Heart right ventricle (tissue), 16 donors: ENCODE measurements around the gene ACSS3. TPM values are rescaled to one million over a fixed set of nuclear protein-coding genes. Genes with fewer than 3 reads are reported as not detected.

Experiments
- ATAC-seq, 8 donors: fragments of 200-7000 bp; cut with Tn5 transposase; one replicate each; pipeline ENCODE4 v1.9.1; 2020; ENCODE audit warnings: mild to moderate bottlenecking in 8 of 8, moderate library complexity in 8 of 8, moderate number of reproducible peaks in 1 of 8
- DNase-seq, 2 donors: peaks; one replicate each; pipeline ENCODE4 v3.0.0-alpha.2; 2020
- H3K27ac ChIP-seq, 10 donors: fragments of 200-600 bp; sonication (generic) in 2 of 10; one replicate each; pipeline versions ENCODE4 v1.5.0 to v1.8.0; 2020 to 2022; ENCODE audit warnings: mild to moderate bottlenecking in 3 of 10
- H3K27me3 ChIP-seq, 7 donors: fragments of 200-600 bp; one replicate each; pipeline ENCODE4 v1.8.0; 2021 to 2022; ENCODE audit warnings: mild to moderate bottlenecking in 2 of 7
- H3K36me3 ChIP-seq, 9 donors: fragments of 200-600 bp; sonication (generic) in 1 of 9; one replicate each; pipeline versions ENCODE4 v1.5.0 to v1.8.0; 2020 to 2022; ENCODE audit warnings: mild to moderate bottlenecking in 2 of 9
- H3K4me1 ChIP-seq, 9 donors: fragments of 200-600 bp; sonication (generic) in 1 of 9; one replicate each; pipeline versions ENCODE4 v1.5.0 to v1.8.0; 2020 to 2022; ENCODE audit warnings: mild to moderate bottlenecking in 4 of 9
- H3K4me3 ChIP-seq, 10 donors: fragments of 200-600 bp; sonication (generic) in 2 of 10; one replicate each; pipeline versions ENCODE4 v1.5.0 to v1.8.0; 2020 to 2022; ENCODE audit warnings: mild to moderate bottlenecking in 7 of 10, moderate library complexity in 2 of 10
- H3K9me3 ChIP-seq, 11 donors: fragments of 200-600 bp in 10 of 11; sonication (generic) in 2 of 11; one replicate each; pipeline versions ENCODE4 v1.5.0 to v1.8.0; 2013 to 2022; ENCODE audit warnings: mild to moderate bottlenecking in 2 of 11, control low read depth in 1 of 11, moderate library complexity in 1 of 11
- CTCF ChIP-seq, 9 donors: fragments of 200-600 bp; sonication (generic) in 2 of 9; IDR thresholded peaks; one replicate each; pipeline versions ENCODE4 v1.5.0 to v1.8.0; 2021 to 2022; ENCODE audit warnings: antibody characterized with exemption in 9 of 9, mild to moderate bottlenecking in 5 of 9, moderate library complexity in 1 of 9
- WGBS, 2 donors: extraction: QIAGEN DNeasy Blood & Tissue Kit; methylation state at CpG; one replicate each; pipeline ENCODE4 v1.1.7; 2013; ENCODE audit warnings: inconsistent platforms in 1 of 2; 5-methylcytosine and 5-hydroxymethylcytosine counted together
- intact Hi-C, 10 donors: fragments of 100-400 bp; cut with DNase I; formaldehyde crosslinking; loops; one replicate each; pipeline versions ENCODE4 v1.11.1 to v1.14.2; 2022
- polyA plus RNA-seq, 2 donors: library from polyadenylated mRNA; stranded (reverse); fragments of 200-250 nt; gene quantifications; one replicate each; pipeline ENCODE4 v1.2.3, GENCODE V29; 2013
- total RNA-seq, 10 donors: library from RNA; stranded (reverse); fragmentation: NEBNext Ultra II Directional in 3 of 10; extraction: Animal tissue kit (Norgen Biotek cat#: 25700) in 3 of 10; gene quantifications; one replicate each; pipeline versions ENCODE4 v1.2.1 to v1.2.4, GENCODE V29; 2021 to 2023
- donor health status: Arrhythmogenic right ventricular cardiomyopathy.
- donor health status: ischemic (EF 13 %, LVEDD 7.1; RV severe dilation, severe dysfunction).
- donor health status: healthy with polysubstance abuse.
- donor health status: DM: no; HTN: yes; CAD: no.
- donor health status: DM: no; HTN: no; CAD: no.
- donor health status: ischemic (EF 25% LVEDD 6.9; RV normal size, moderate dysfunction).
- donor health status: ischemic (EF 25% LVEDD 5.7; RV mildly dilated, moderate dysfunction).
- donor health status: healthy.
- donor health status: DM: yes; HTN: yes; CAD: no.
- donor health status: Ischemic cardiomyopathy.
- donor health status: ischemic (EF 35%, LVEDD 5.7; RV mildly dilated, moderate dysfunction).
- donor health status: nonischemic (EF 11% LVEDD 7.7; RV severe dilation, severe dysfunction).
- donor health status: DM: yes; HTN: yes; CAD: no.
- donor health status: PGD.
- donor health status: ischemic (EF 29% LVEDD 5.4; RV normal size, mild dysfunction).
- donor health status: nonischemic (EF 23%, LVEDD 6.1; RV moderate dilation, normal function).

The ACSS3 gene
- total and polyA plus RNA-seq, 12 donors: 11.3 to 30.3 (median 25.0) TPM

DNA sequence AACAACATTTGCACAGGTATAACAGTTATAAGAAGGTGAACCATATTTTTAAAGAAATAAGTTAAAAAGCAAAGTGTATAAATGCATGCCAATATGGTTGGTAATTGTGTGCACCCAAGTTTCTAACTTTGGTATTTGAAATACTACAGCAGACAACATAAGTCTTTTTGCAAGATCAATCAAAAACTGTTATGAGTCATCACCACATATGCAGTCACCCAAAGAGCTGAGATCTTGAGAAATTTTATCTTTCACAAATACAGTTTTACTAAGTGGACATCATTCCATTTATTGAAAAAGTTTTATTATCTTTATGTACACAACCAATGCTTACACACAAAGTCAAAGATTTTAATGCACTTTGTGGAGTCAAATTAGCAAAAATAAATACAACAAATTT, 7.0 kb upstream of the ACSS3 start:
- no peak for DNase-seq
- no peaks in the 10 kb centered on the region for H3K36me3 ChIP-seq
- intact Hi-C loops: no loop called here

DNA sequence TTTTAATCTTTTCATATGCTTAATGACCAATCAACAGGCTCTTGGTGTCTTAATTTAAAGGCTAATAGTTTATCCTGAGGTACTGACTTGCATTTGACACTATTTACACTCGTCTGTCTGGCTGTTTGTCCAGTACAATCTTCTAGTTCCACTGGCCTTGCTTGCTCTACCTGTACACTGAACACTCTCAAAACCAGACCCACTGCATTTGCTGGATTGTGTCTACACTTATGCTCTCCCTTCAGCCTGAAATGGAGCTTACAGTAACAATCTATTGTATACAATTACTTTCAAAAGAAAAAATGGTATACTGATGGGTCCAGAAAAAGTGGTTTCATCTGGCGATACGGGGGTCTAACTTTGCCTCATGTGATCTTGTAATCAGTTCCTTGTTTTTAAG, 2.3 kb upstream of the ACSS3 start:
- Histone ChIP-seq H3K27me3 (peaks cover 0 to 17% (median 0%) of the 10 kb centered on the region in 7 donors), H3K27ac (no peak overlapping the region), H3K4me1 (peaks cover 0 to 28% (median 8%) of the 10 kb centered on the region in 9 donors), H3K4me3 (no peak overlapping the region), H3K36me3 (no peaks in the 10 kb centered on the region), H3K9me3 (no peaks in the 10 kb centered on the region)
- ATAC-seq (no peak), DNase-seq (no peak)
- intact Hi-C loops: loop anchor here in 2 of 10 donors (5.0 kb wide), 2 partner anchors 138 to 238 kb away; partner anchors contain the start of gene LIN7A (in 1 of the 2)
- TF ChIP-seq CTCF (IDR thresholded peaks at IDR 0.05): no peak
- WGBS, 2 donors: 71 to 87% methylated on average over 3 of the region's 3 CpGs

More for the DNA sequence above, 7.0 kb upstream of the ACSS3 start:
- no peak for TF ChIP-seq CTCF (IDR thresholded peaks at IDR 0.05)
- no peaks in the 10 kb centered on the region for H3K27me3 ChIP-seq
- no peaks in the 10 kb centered on the region for H3K4me1 ChIP-seq
- no peak for ATAC-seq
- no peak overlapping the region for H3K4me3 ChIP-seq
- no peak overlapping the region for H3K27ac ChIP-seq
- peaks cover 0 to 3% (median 0%) of the 10 kb centered on the region in 11 donors for H3K9me3 ChIP-seq

- intact Hi-C loops: loop anchor here in 2 of 10 donors (5.0 kb wide), 2 partner anchors 140 to 240 kb away; partner anchors contain the start of gene LIN7A (in 1 of the 2)
- H3K36me3 ChIP-seq: no peaks in the 10 kb centered on the region
- no peaks in the 10 kb centered on the region for H3K9me3 ChIP-seq
- H3K4me3 ChIP-seq: peak overlapping the region; percentile 29 to 85 (median 78)
- DNase-seq (peak; percentile 30 to 71), ATAC-seq (peak; percentile 79 to 94 (median 90))
- H3K27ac ChIP-seq: peak overlapping the region; percentile 72 to 94 (median 92)
- 5 to 8% methylated on average over 6 of the region's 6 CpGs for WGBS, 2 donors
- peaks cover 0 to 43% (median 15%) of the 10 kb centered on the region in 9 donors for H3K4me1 ChIP-seq
- no peak for TF ChIP-seq CTCF (IDR thresholded peaks at IDR 0.05)
- H3K27me3 ChIP-seq: peaks cover 0 to 17% (median 0%) of the 10 kb centered on the region in 7 donors
These were observed 572 bp upstream of the ACSS3 start for GRCh38 chr12:81077329-81077685.

DNA sequence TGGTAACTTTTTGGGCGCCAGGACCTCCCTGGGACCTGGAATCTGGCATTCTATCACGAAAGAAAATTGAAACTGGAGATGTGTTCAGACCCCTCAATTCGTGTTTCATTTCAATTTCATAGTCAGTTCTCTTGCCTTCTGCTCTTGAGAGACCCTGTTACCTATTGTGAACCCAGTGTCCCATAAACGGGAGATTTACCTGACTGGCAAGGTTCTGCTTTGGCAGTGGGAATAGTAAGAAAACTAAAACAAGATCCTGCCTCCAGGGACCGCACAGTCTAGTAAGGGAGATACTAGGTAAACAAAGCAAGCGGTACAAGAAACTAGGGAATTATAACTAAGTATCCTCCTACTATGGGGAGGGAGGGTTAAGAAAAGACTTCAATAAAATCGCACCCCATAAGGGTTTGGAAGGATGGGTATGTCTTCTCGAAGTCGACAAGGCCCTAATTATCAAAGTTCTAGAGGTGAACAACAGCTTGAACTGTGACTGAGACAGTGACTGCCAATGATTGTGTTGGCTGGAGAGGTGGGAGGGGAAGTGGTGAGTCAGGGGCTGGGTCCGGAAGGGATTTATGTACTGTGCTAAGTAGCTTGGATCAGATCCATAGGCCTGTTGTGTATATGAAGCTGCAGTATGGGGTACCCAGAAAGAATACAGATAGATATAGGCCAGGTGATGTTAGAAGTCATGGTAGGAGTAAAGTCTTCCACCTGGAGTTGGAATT, 754 bp downstream of the ACSS3 start:
- H3K4me3 ChIP-seq: peak overlapping the region; percentile 29 to 85 (median 78)
- H3K4me1 ChIP-seq: peaks cover 0 to 52% (median 15%) of the 10 kb centered on the region in 9 donors
- intact Hi-C loops: loop anchor here in 2 of 10 donors (5.0 kb wide), 2 partner anchors 141 to 241 kb away; partner anchors contain the start of gene LIN7A (in 1 of the 2)
- WGBS, 2 donors: 7 to 9% methylated on average over 10 of the region's 10 CpGs
- TF ChIP-seq CTCF (IDR thresholded peaks at IDR 0.05): no peak
- DNase-seq (peak in 1 of 2 donors; percentile 45), ATAC-seq (peak in 7 of 8 donors; percentile 34 to 66 (median 58))
- H3K27me3 ChIP-seq: peaks cover 0 to 17% (median 0%) of the 10 kb centered on the region in 7 donors
- no peaks in the 10 kb centered on the region for H3K36me3 ChIP-seq
- H3K9me3 ChIP-seq: no peaks in the 10 kb centered on the region
- peak overlapping the region; percentile 72 to 94 (median 92) for H3K27ac ChIP-seq
